T-helper 1 cell treated with Interleukin-12 subunit alpha and Interleukin-12 subunit beta and Interleukin-4 antibody, amounts not matched to agents 30 ng/mL and 1 ng/mL, for 36 hours (primary cell): ENCODE results near the gene ATP4A. TPM values are rescaled to one million over a fixed set of nuclear protein-coding genes. Genes with fewer than 3 reads are reported as not detected.

Experiments
- intact Hi-C: fragments of 100-400 bp; cut with micrococcal nuclease; formaldehyde crosslinking; loops from one replicate; pipeline ENCODE4 v1.15.1; 2024
- total RNA-seq: library from RNA; stranded (reverse); gene quantifications from 2 replicates; pipeline ENCODE4 v1.2.3, GENCODE V29; 2022

Gene ATP4A
- total RNA-seq, 1 donor from 2014 or later = not detected

DNA sequence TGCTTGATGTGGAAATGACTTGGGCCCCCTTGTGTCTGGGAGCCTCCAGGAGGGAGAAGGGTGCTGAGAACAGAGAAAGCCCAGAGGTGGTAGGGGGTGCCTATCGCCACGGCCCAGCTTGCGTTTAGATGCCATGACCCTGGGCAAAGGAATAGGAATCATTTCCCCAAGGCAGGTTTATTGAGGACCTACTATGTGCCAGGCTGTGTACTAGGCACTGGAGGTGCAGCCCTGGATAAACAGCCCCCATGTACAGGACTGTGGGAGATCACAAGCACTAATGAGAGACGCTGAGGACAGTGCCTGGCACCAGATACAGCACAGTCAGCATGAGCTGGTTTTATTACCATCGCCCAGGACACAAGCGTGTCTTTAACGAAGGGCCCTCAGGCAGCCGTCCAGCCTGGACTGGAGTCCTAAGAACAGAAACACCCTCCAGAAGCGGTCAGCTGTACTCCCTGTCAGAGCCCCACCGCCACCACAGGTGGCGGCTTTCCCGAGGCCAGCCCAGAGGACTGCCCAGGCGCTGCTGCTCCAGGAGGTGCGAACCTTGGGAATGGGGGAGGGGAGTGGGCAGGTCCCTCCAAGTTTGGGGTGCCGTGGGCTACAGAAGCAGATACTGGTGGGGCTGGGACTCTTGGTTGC lies 13.5 kb downstream of the ATP4A start:
- intact Hi-C loops = loop anchor here (1.0 to 10.0 kb wide), 8 partner anchors 42 to 445 kb away; partner anchors contain the start of genes HAUS5 and SDHAF1

DNA sequence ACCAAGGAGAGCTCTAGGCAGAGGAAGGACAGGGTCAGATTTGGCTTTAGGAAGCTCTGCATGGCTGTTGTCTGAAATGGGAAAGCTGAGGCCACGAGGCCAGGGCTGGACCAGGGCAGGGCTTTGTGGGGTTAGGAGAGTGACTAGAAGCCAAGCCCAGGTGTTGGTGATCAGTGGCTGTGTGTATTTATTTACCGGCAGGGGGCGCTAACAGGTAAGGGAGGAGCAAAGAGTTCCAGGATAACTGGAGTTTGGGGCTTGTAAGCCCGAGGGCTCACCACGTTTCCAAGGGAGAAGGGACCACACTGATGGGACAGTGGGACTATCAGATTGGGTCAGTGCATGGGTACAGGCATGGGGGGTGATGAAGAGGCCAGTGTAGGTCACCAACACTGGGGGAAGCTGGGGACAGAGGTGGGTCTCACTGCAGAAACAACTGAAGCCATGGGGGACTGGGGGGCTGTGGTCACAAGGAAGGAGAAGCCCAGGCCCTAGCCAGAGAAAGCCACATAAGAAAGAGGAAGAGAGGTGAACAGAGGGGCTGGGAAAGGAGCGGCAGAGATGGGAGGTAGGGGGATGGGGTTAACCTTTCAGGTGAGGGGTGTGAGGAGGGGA lies 14.2 kb downstream of the ATP4A start:
- intact Hi-C loops = loop anchor here (1.0 to 10.0 kb wide), 8 partner anchors 43 to 446 kb away; partner anchors contain the start of genes HAUS5 and SDHAF1

- intact Hi-C loops = loop anchor here (5.0 to 10.0 kb wide), 2 partner anchors 386 to 448 kb away; partner anchors contain the start of gene SDHAF1
Measured at GRCh38 chr19:35546532-35546931, 16.9 kb downstream of the ATP4A start.

- intact Hi-C loops = loop anchor here (1.0 to 10.0 kb wide), 10 partner anchors 11 to 449 kb away; partner anchors contain the start of genes COX6B1, DMKN, HAUS5 and LIN37
Measured at GRCh38 chr19:35545855-35546381, 17.5 kb downstream of the ATP4A start.

- intact Hi-C loops = loop anchor here (1.0 to 10.0 kb wide), 10 partner anchors 12 to 450 kb away; partner anchors contain the start of genes COX6B1, DMKN, HAUS5 and LIN37
Measured at GRCh38 chr19:35545001-35545854, 18.2 kb downstream of the ATP4A start, which contains the start of gene TMEM147. Gene TMEM147, plus strand, starts transcription at chr19:35545626. Its CDS starts 114 bp downstream, at chr19:35545740.

GRCh38 chr19:35544110-35544802 lies 19.2 kb downstream of the ATP4A start:
- intact Hi-C loops = loop anchor here (2.0 to 10.0 kb wide), 3 partner anchors 31 to 451 kb away; partner anchors contain the start of genes DMKN, PSENEN, SDHAF1 and U2AF1L4

DNA sequence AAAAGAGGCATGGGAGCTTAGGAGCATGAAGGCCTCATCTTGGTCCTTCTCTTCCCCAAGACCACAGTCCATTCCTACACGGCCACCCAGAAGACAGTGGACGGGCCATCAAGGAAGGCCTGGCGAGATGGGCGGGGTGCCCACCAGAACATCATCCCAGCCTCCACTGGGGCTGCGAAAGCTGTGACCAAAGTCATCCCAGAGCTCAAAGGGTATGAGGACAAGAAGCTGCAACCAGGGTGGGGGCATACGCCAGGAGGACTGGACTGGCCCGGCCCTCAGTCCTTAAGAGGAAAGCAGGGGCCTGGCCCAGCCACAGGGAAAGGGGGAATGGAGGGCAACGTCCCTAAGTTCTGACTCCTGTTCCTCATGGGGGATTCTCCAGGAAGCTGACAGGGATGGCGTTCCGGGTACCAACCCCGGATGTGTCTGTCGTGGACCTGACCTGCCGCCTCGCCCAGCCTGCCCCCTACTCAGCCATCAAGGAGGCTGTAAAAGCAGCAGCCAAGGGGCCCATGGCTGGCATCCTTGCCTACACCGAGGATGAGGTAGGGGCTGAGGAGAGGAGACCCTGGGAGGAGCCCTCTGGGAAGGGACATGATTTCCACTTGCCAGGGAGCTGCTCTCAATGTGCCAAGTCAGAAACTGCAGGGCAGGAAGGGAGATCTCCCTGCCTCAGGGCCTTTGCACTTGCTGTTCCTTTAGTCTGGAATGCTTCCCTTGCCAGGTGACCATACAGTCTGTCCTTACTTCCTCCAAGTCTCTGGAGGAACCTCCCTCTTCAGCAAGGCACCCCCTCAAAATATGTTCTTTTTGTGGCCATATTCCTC lies 20.0 kb downstream of the ATP4A start:
- intact Hi-C loops = loop anchor here (2.0 to 10.0 kb wide), 3 partner anchors 31 to 451 kb away; partner anchors contain the start of genes DMKN, PSENEN, SDHAF1 and U2AF1L4

DNA sequence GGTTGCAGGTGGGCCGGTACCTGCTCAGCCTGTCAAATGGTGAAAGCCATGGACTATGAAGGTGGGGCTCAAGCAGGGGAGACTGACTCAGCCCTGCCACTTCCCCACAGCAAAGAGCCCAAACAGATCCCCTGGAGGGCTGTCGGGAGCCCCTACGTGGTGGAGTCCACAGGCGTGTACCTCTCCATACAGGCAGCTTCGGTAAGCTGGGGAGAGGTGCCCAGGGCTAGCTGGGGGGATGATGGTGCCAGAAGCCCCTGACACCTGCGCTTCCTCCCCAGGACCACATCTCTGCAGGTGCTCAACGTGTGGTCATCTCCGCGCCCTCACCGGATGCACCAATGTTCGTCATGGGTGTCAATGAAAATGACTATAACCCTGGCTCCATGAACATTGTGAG lies 21.2 kb downstream of the ATP4A start:
- intact Hi-C loops = loop anchor here (10.0 kb wide), 1 partner anchor 453 kb away; the partner anchor contains the start of gene SDHAF1

DNA sequence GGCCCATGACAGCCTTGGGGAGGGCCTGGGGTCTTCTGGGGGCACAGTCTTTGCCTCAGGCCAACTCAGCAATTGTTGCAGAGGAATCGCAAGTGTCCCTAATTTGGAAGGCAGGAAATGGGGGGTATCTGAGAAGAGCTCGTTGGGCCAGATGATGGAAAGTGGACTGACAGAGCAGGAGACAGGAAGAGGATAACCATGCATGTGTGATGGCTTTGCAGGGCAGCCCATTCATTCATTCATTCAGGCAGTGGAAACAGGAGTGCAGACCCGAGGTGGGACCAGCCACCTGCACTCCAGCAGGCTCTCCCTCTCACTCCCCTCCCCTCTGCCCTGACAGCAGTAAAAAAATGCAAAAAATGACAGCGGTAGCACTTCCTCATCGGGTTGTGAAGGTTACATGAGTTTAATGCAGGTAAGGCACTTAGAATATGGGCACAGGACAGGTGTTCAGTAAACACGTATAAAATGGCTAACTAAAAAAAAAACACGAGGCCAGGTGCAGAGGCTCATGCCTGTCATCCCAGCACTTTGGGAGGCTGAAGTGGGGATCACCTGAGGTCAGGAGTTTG lies 23.0 kb downstream of the ATP4A start:
- intact Hi-C loops = loop anchor here (10.0 kb wide), 1 partner anchor 454 kb away; the partner anchor contains the start of gene SDHAF1

GRCh38 chr19:35539850-35540249 lies 23.6 kb downstream of the ATP4A start:
- intact Hi-C loops = loop anchor here (10.0 kb wide), 1 partner anchor 455 kb away; the partner anchor contains the start of gene SDHAF1

DNA sequence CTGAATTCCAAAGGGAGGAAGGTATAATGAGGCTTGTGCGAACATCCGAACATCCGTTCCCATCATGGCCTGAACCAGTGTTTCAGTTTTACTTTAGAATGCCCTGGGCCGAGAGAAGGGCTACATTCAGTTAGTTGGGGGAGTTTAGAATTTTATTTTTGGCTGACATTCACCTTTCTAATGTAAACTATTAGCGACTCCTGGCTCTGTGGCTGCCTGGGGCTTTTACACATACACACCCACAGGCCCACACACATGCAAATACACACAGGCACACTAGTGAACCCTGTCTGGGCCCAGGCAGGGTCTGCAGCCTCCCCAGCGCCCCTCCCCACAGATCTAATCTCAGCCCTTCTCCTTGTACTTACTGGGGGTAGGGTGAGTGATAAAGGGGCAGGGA lies 24.1 kb downstream of the ATP4A start:
- intact Hi-C loops = no loop called here

GRCh38 chr19:35534803-35535480 lies 28.5 kb downstream of the ATP4A start:
- intact Hi-C loops = no loop called here

DNA sequence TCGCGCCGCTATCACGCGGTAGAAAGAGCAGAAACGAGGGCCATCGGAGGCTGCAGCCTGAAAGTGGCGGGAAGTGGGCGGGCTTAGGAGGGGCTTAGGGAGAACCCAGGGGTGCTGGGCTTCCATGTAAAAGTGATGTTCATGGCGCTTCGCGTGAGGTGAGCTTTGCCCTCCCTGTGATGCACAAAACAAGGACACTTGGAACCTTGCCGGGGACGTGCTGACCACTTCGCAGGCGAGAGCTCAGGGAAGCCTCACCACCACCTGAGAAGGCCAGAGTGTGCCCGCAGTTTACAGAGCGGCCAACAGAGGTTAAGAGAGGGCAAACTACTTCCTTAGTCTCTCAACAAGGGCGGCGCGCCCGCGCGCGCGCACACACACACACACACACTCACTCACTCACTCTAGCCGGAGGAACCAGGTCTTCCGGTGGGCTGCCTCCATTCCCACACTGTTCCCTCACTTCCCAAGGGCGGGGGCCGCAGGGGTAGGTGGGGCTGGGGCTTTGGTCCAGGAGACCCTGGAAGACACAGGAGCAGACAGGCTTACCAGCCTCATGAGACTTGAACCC lies 29.6 kb downstream of the ATP4A start:
- intact Hi-C loops = no loop called here

- intact Hi-C loops = no loop called here
Measured at GRCh38 chr19:35533201-35533821, 30.1 kb downstream of the ATP4A start, which contains the start of gene GAPDHS. Gene GAPDHS, plus strand, starts transcription at chr19:35533456. Its CDS starts 72 bp downstream, at chr19:35533528.

DNA sequence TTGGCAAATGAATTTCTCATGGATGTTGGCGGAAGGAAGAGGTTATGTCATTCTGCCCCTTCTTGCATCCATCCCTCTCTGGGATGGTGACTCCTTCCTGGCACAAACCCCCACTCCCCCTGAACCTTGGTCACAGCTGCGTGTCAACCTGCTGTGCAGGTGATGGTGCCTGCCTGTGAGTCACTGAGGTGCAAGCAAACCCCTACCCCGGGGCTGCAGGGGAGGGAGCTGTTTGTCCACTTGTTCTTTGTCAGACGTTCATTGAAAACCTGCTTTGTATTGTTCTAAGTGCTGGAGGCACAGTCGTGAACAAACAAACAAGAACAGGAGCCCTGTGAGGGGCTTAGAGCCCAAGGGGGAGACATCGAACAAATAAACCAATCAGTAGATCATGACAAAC lies 32.2 kb downstream of the ATP4A start:
- intact Hi-C loops = no loop called here

DNA sequence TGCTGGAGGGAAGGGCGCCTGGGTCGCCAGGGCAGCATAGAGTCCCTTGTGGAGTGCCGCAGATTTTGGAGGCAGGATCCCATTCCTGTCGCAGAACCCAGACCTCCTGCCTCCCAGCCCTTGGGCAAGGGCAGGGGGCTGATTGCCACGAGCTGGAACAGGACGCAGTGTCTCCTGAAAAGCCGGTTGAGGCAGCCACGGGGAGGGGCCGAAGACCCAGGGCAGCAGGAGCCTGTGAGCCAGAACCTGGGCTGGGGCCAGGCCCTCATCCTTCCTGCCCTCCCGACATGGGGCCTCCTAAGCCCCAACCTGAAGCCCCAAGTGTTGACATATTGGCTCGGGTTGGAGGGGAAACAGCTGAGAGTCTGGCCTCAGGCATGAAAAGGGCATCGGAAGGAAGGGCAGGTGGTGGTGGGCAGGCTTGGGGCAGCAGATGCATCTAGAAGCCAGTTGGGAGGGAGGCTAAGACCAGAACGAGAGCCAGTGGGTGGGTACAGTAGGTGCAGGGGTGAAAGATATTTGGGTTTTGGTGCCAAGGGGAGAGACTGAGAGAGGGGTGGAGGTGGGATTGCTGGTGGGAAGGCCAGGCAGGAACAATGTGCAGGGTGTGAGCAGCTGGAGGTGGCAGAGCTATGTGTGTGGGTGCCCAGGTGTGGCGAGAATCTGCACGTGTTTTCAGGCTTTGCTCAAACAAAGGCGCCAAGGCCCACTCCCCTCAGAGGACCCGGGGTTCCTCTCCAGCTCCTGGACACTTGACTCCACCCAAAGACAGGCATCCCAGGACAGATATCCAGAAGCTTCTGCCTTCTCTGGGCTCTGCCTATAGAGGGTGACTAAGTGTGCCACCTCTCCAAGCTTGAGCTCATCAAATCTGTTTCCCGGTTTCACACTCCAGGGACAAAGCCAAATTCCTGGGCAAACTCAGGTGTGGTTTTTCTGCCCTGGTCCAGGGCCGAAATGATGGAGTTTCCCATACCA lies 33.9 kb downstream of the ATP4A start:
- intact Hi-C loops = no loop called here
